T-helper 1 cell treated with Interleukin-12 subunit alpha and Interleukin-12 subunit beta and Interleukin-4 antibody, amounts not matched to agents 30 ng/mL and 1 ng/mL, for 36 hours (primary cell): Measurements from ENCODE around the gene AFF3. TPM values are rescaled to one million over a fixed set of nuclear protein-coding genes. Genes with fewer than 3 reads are reported as not detected.
"Not testable (repeated sequence)": the region's sequence is repeated elsewhere in the genome, so short reads cannot be mapped to it uniquely, and the experiment has no call there.

Experiments used
- intact Hi-C: fragments of 100-400 bp; cut with micrococcal nuclease; formaldehyde crosslinking; loops from one replicate; pipeline ENCODE4 v1.15.1; 2024
- total RNA-seq: library from RNA; stranded (reverse); gene quantifications from 2 replicates; pipeline ENCODE4 v1.2.3, GENCODE V29; 2022

The AFF3 gene
- total RNA-seq, 1 donor from 2014 or later: 1.2 TPM

GRCh38 chr2:99974275-99974674, 168.1 kb downstream of the AFF3 start:
- intact Hi-C loops: no loop called here

DNA sequence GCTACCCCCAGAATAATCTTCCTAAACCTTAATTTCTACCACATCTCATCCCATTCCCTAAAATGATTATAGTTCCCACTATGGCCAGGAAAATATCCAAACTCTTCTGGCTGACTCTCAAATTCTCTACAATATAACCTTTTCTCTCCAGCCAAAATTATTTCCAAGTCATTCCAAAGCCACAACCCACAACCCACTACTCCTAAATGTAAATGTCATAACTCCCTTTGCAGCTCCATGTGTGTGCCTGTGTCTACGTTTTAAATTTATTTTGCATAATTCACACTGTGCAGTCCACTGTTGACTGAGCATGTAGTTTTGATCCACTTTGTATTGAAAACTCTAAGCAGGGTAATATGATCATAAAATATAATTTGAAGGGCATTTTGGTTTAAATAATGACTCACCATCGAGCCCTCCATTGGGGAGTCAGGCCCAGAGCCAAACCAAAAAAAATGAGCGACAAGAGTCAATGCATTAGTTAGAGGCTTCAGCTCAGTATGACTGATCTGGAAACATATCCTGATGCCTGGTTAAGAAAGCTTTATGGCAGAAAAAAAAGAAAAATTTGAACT, 171.0 kb downstream of the AFF3 start:
- intact Hi-C loops: no loop called here

- intact Hi-C loops: no loop called here
Observed at GRCh38 chr2:99970292-99970868, 172.0 kb downstream of the AFF3 start.

DNA sequence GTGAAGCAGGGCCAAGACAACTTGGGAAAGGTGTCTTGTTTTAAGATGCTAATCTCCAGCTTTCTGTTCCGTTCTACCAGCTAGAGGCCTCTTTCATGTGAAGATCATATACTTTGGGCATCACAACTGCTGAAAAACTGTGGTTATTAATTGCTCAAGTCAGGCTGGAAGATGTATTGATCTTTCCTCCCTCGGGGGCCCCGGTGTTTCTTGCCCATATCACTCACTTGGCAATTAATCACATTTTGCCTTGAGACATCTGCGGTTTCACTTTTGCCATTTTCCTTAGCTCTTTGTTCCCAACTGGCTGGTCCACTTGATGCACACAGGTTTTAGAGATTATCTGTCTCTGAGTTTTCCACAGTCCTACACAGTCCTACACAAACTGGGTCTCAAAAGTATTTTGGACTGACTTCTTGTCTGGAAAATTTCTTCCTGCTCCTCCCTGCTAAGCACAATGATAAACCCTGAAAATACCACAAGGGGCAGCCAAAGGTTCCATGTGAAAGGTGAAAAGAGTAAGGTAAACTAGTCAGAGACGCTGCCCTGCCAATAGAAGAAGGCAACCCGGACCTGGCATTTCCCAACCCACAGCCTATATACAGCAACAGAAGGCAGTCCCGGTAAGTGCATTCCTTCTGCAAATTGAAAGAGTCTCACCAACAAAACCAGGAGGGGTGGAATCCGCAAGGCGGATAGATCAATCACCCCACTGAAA, 181.0 kb downstream of the AFF3 start:
- intact Hi-C loops: no loop called here

DNA sequence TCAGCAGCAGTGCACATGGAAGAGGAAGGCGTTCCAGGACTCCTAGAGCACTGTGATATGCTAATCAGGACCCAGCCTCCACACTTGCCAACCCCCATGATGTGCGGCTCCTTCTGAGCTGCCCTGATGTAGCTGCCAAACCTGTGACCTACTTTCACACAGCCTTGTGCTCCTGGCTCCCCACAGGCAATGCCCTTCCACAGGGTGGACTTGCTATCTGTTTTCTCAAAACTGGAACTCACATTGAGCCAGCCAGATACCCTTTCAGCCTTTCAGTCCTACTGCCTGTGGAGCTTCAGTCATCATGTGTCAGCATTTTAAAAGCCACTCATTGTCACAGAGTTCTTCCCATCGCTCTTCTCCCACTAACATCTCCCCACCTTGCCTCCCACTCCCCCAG, 181.6 kb downstream of the AFF3 start:
- intact Hi-C loops: no loop called here

- intact Hi-C loops: no loop called here
Observed at GRCh38 chr2:99960291-99960690, 182.1 kb downstream of the AFF3 start.

- intact Hi-C loops: no loop called here
Observed at GRCh38 chr2:99959261-99960014, 183.0 kb downstream of the AFF3 start.

DNA sequence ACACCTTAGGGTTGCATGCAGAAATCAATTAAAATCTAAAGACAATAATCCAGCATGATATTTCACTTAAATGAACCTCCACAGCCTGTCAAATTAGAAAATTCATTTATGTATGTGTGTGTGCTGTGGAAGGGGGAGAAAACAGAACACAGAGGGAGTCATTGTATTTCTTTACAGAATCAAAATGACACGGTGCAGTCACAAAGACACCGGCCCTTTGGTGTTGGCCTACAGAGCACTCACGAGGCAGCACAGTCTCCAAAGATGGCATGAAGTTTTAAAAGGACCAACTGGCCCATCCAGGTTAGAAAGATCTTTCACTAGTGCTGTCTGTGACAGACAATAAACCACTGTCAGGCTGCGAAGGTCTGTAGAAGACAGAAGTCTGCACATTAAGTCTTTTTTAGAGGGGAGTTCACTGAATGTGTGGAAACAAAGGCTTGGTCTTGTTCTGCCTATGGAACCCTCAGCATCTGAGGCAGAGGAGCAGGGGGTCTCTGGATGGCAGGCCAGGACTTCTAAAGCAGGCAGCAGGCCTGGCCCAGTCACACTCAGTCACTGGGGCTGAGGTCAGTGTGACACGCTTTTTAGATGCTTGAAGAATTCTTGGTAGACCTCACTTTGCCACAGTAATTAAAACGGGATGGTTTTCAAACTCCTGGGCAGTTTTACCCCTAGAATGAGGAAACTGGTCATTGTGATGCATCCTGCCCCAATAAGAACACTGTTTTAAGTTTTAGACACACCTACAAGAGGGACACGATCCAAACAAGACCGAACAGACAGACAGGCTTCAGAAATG, 184.9 kb downstream of the AFF3 start:
- intact Hi-C loops: no loop called here

- intact Hi-C loops: no loop called here
Observed at GRCh38 chr2:99956232-99957030, 186.0 kb downstream of the AFF3 start.

GRCh38 chr2:99953750-99954149, 188.6 kb downstream of the AFF3 start:
- intact Hi-C loops: no loop called here

DNA sequence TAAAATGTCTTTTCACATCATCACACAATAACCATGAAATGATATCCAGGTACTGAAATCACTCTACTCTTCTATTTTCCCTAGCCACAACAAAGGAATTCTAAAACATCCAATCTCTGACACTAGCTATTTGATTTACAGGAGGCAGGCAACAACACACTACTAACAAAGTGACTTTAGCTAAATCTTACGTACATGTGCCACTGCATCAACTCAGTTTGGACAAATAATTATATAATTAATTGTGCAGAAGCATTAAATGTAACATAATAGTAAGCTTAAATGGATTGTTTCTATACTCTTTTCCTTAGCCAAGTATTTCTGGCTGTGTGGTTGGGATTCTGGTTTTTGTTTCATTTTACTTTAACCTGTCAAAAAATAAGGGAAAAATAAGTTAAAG, 192.4 kb downstream of the AFF3 start:
- intact Hi-C loops: no loop called here

- intact Hi-C loops: no loop called here
Observed at GRCh38 chr2:99949530-99949929, 192.9 kb downstream of the AFF3 start.

- intact Hi-C loops: no loop called here
Observed at GRCh38 chr2:99948010-99948409, 194.4 kb downstream of the AFF3 start.

GRCh38 chr2:99947366-99947765, 195.0 kb downstream of the AFF3 start:
- intact Hi-C loops: not testable (repeated sequence)

- intact Hi-C loops: no loop called here
Observed at GRCh38 chr2:99944019-99944418, 198.4 kb downstream of the AFF3 start.

DNA sequence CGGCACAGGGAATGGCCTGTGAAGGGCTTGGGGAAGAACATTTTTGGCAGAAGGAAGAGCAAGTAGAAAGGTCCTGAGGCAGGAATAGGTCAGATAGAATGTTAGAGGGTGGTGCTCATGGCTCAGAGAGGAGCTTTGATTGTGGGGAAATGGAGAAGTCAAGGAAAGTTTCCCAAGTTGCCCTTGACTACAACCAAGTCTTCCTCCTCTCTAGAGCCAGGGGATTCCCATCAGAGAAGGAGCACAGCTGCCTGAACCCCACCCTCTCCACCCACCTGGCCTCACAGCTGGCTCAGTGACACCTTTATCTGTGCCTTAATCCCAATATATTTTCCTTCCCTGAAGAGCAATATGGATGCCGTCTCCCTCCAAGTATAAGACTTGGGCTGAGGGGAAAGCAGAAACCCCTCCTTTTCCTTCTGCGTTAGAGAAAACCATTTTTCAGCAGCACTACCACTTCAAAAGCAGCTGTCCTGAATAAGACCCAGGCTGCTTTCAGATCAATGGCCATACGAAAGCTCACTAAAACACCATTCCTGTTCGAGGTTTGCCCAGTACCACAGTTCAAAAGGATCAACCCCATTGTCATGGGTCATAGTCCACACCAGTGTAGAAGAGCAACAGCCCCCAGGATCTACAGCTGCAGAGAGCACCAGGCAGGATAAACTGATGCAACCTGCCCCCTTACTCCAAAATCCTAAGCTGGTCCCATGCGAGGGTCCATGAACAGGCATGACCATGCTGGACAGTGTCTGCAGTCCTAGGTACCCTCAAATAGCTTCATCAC, 199.6 kb downstream of the AFF3 start:
- intact Hi-C loops: no loop called here

- intact Hi-C loops: no loop called here
Observed at GRCh38 chr2:99940963-99941362, 201.4 kb downstream of the AFF3 start.

DNA sequence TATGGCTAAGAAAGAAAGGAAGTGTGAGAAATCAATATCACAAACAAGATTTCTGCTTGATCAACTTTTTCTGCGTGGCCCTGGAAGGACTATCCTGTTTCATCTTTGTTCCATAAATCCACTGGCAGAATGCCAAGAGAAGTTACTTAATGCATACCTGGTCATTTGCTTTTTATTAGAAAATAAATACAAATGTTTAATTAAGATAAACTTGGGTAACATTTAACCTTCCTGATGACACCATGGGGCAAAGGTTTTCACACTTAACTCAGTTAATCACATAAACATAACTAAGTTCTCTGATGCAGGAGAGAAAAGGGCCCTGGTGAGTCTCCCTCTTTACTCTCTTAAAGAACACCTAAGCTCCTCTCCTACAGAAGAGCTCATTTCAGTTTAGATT, 203.3 kb downstream of the AFF3 start:
- intact Hi-C loops: no loop called here

GRCh38 chr2:99938250-99938649, 204.1 kb downstream of the AFF3 start:
- intact Hi-C loops: no loop called here

DNA sequence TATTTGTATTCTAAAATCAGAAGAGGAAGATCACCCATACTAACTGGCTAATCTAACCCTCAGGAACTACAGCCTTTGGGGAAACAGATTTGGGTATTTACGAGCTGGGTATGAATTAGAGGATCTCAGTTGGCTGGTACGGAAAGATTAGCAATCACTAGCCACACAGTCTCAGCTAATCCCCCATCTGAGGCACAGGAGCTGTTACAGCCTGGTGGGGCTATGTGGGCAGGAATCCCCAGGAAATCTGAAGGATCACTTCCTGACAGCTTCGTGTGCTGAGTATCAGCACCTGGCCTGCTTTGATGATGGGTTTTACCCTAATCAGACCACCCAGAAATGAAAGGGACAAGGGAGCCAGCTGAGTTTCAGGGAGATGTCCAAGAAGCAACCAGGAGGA, 206.3 kb downstream of the AFF3 start:
- intact Hi-C loops: no loop called here
